Adrenal gland (tissue), 12 donors: ENCODE data around the gene GALNT5. TPM values are rescaled to one million over a fixed set of nuclear protein-coding genes. Genes with fewer than 3 reads are reported as not detected.

Experiments
- DNase-seq, 7 donors: peaks; one replicate each; pipeline ENCODE4 v3.0.0-alpha.2; 2019 to 2020
- H3K27ac ChIP-seq, 5 donors: fragments of 200-600 bp; sonication (generic) in 4 of 5; 1 replicate in 3 of 5; 2 replicates in 2 of 5; pipeline versions ENCODE4 v1.5.1 to v1.8.0; 2016 to 2020; ENCODE audit warnings: mild to moderate bottlenecking in 1 of 5
- H3K27me3 ChIP-seq: fragments of 200-600 bp; 2 replicates; pipeline ENCODE4 v1.8.0; 2021
- H3K36me3 ChIP-seq, 2 donors: fragments of 200-600 bp; replicated peaks in 1 of 2; 1 replicate in 1 of 2; 2 replicates in 1 of 2; pipeline versions ENCODE4 v1.5.1 to v1.8.0; 2018 to 2022
- H3K4me1 ChIP-seq, 2 donors: fragments of 200-600 bp; replicated peaks in 1 of 2; 1 replicate in 1 of 2; 2 replicates in 1 of 2; pipeline versions ENCODE4 v1.5.1 to v1.8.0; 2018 to 2021
- H3K4me3 ChIP-seq, 4 donors: fragments of 200-600 bp; sonication (generic) in 3 of 4; one replicate each; pipeline ENCODE4 v1.5.1; 2016 to 2018
- H3K9me3 ChIP-seq, 3 donors: fragments of 200-600 bp; sonication (generic) in 1 of 3; replicated peaks in 1 of 3; 1 replicate in 2 of 3; 2 replicates in 1 of 3; pipeline versions ENCODE4 v1.5.1 to v1.8.0; 2016 to 2021
- POLR2A ChIP-seq, 2 donors: fragments of 450-650 bp; IDR thresholded peaks; one replicate each; pipeline ENCODE4 v1.6.1; 2017; ENCODE audit warnings: antibody characterized with exemption in 2 of 2, mild to moderate bottlenecking in 2 of 2, moderate library complexity in 1 of 2
- WGBS, 4 donors: extraction: QIAGEN DNeasy Blood & Tissue Kit in 2 of 4; methylation state at CpG; one replicate each; pipeline versions ENCODE4 v1.1.5 to v1.1.7; 2013 to 2017; 5-methylcytosine and 5-hydroxymethylcytosine counted together
- intact Hi-C, 2 donors: fragments of 100-400 bp; cut with DNase I; formaldehyde crosslinking; loops; one replicate each; pipeline versions ENCODE4 v1.14.1 to v1.15.0; 2022 to 2023
- polyA plus RNA-seq, 3 donors: library from polyadenylated mRNA; stranded (reverse); fragments of 200-250 nt in 2 of 3; fragments of 350-450 nt in 1 of 3; fragmentation: Illumina TruSeq in 1 of 3; extraction: RNeasy Lipid Tissue Mini Kit (QIAGEN cat#74804) in 1 of 3; gene quantifications; one replicate each; pipeline ENCODE4 v1.2.3, GENCODE V29; 2013 to 2014
- total RNA-seq, 9 donors: library from RNA; depleted of rRNA in 4 of 9; stranded (reverse); fragments of >200 nt in 4 of 9; fragments of 120-200 nt in 1 of 9; fragmentation: NEBNext Ultra II Directional in 1 of 9; extraction: Animal tissue kit (Norgen Biotek cat#: 25700) in 1 of 9; gene quantifications; one replicate each; pipeline versions ENCODE4 v1.1.0 to v1.2.4, GENCODE V29; 2013 to 2023
- TF ChIP-seq, protein P1 (sequence below), 6 experiments: fragments of 450-650 bp in 4 of 6; fragments of 200-600 bp in 2 of 6; sonication (generic) in 1 of 6; IDR thresholded peaks; 1 replicate in 5 of 6; 2 replicates in 1 of 6; pipeline versions ENCODE4 v1.5.1 to v1.8.0; 2016 to 2021; ENCODE audit warnings: antibody characterized with exemption in 6 of 6, mild to moderate bottlenecking in 2 of 6, moderate library complexity in 1 of 6
- donor health status: healthy with polysubstance abuse.
- donor health status: Bipolar disorder and iron deficiency.
- donor health status: DM: yes; HTN: yes; CAD: no.
- donor health status: DM: no; HTN: no; CAD: no.
- donor health status: DM: no; HTN: no; CAD: no.
- donor health status: DM: yes; HTN: yes; CAD: no.

Gene GALNT5
- total and polyA plus RNA-seq, 12 donors, result under 0.01 to 0.22 (median 0.07) TPM; not detected in 3

DNA sequence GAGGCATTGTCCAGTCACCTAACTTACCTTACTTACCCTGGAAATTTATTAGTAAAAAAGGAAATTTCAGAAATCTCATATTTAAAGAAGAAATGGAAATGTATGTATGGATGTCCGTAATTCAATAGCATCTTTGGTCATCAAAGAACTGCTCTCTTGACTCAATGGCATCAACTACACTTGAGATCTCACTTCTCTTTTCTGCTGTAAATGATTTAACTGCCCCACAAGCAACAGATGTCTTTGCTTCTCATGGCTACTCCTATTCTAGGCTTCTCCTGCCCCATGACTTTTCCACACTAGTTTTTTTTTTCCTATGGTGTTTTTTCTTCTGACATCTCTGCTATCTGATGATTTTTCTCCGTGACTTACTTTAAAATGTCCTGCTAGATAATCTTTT lies 102.1 kb downstream of the GALNT5 start:
- intact Hi-C loops, result no loop called here
- Histone ChIP-seq H3K4me1 (no peaks in the 10 kb centered on the region), H3K27ac (no peak overlapping the region), H3K27me3 (no peaks in the 10 kb centered on the region), H3K9me3 (no peaks in the 10 kb centered on the region), H3K36me3 (no peaks in the 10 kb centered on the region), H3K4me3 (no peak overlapping the region)
- TF ChIP-seq POLR2A (IDR thresholded peaks at IDR 0.05), result no peak
- TF ChIP-seq, protein P1, sequence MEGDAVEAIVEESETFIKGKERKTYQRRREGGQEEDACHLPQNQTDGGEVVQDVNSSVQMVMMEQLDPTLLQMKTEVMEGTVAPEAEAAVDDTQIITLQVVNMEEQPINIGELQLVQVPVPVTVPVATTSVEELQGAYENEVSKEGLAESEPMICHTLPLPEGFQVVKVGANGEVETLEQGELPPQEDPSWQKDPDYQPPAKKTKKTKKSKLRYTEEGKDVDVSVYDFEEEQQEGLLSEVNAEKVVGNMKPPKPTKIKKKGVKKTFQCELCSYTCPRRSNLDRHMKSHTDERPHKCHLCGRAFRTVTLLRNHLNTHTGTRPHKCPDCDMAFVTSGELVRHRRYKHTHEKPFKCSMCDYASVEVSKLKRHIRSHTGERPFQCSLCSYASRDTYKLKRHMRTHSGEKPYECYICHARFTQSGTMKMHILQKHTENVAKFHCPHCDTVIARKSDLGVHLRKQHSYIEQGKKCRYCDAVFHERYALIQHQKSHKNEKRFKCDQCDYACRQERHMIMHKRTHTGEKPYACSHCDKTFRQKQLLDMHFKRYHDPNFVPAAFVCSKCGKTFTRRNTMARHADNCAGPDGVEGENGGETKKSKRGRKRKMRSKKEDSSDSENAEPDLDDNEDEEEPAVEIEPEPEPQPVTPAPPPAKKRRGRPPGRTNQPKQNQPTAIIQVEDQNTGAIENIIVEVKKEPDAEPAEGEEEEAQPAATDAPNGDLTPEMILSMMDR (IDR thresholded peaks at IDR 0.05), result no peak
- 83 to 95% (median 86%) methylated on average over 2 of the region's 2 CpGs for WGBS, 4 donors
- DNase-seq, result no peak

DNA sequence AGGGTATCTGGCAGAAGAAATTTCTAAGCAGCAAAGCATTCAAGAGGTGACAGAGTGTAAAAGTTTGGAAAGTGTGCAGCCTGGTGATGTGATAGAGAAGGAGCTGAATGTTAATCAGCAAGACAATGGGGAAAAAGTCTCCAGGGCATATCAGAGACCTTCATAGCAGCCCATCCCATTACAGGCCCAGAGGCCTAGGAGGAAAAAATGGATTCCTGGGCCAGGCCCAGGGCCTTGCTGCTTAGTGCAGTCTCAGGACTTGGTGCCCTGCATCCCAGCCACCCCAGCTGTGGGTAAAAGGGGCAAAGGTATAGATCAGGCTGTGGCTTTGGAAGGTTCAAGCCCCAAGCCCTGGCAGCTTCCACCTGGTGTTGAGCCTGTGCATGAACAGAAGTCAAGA lies 104.0 kb downstream of the GALNT5 start:
- no peak overlapping the region for H3K27ac ChIP-seq
- intact Hi-C loops, result no loop called here
- DNase-seq, result no peak
- no peaks in the 10 kb centered on the region for H3K36me3 ChIP-seq
- H3K4me1 ChIP-seq, result no peaks in the 10 kb centered on the region
- H3K9me3 ChIP-seq, result no peaks in the 10 kb centered on the region
- H3K27me3 ChIP-seq, result no peaks in the 10 kb centered on the region
- H3K4me3 ChIP-seq, result no peak overlapping the region
- TF ChIP-seq, protein P1 (IDR thresholded peaks at IDR 0.05), result no peak
- no peak for TF ChIP-seq POLR2A (IDR thresholded peaks at IDR 0.05)

- no peaks in the 10 kb centered on the region for H3K36me3 ChIP-seq
- no peak for DNase-seq
- no peak overlapping the region for H3K27ac ChIP-seq
- intact Hi-C loops, result no loop called here
- no peaks in the 10 kb centered on the region for H3K9me3 ChIP-seq
- H3K27me3 ChIP-seq, result no peaks in the 10 kb centered on the region
- WGBS, 4 donors, result 74 to 89% (median 84%) methylated on average over 2 of the region's 2 CpGs
- no peak for TF ChIP-seq POLR2A (IDR thresholded peaks at IDR 0.05)
- TF ChIP-seq, protein P1 (IDR thresholded peaks at IDR 0.05), result no peak
- H3K4me3 ChIP-seq, result no peak overlapping the region
- no peaks in the 10 kb centered on the region for H3K4me1 ChIP-seq
These were observed 105.1 kb downstream of the GALNT5 start for GRCh38 chr2:157362627-157363026.

GRCh38 chr2:157363612-157364101 lies 106.2 kb downstream of the GALNT5 start:
- Histone ChIP-seq H3K36me3 (no peaks in the 10 kb centered on the region), H3K4me3 (no peak overlapping the region), H3K9me3 (no peaks in the 10 kb centered on the region), H3K27ac (no peak overlapping the region), H3K27me3 (no peaks in the 10 kb centered on the region), H3K4me1 (no peaks in the 10 kb centered on the region)
- intact Hi-C loops, result no loop called here
- DNase-seq, result no peak
- no peak for TF ChIP-seq POLR2A (IDR thresholded peaks at IDR 0.05)
- TF ChIP-seq, protein P1 (IDR thresholded peaks at IDR 0.05), result no peak
- WGBS, 4 donors, result 57 to 59% (median 58%) methylated on average over 2 of the region's 2 CpGs

Other genes starting within 250 kb of the GALNT5 start
- under 1 TPM in 1 of 9 donors, not detected in 8; 0.10 TPM for gene ERMN, start 68.1 kb downstream of the GALNT5 start, total RNA-seq
- gene ERMN, start 68.1 kb downstream of the GALNT5 start, polyA plus RNA-seq, result under 1 TPM; 0.04 to 0.40 (median 0.17) TPM
- gene CYTIP, start 186.4 kb downstream of the GALNT5 start, total RNA-seq, result 1 to 10 TPM in 8 of 9 donors, under 1 TPM in 1; 0.72 to 6.7 (median 3.3) TPM
- 1 to 10 TPM in 2 of 3 donors, under 1 TPM in 1; 0.94 to 3.9 (median 2.5) TPM for gene CYTIP, start 186.4 kb downstream of the GALNT5 start, polyA plus RNA-seq